Measurements from ENCODE around the gene LRRC7.

- TF ChIP-seq CTCF (conservative IDR thresholded peaks at IDR 0.05 in 1 of 2, IDR thresholded peaks at IDR 0.05 in 1 of 2; ENCODE audit: low read depth in 1 of 2, low read length in 2 of 2) (no peak), EZH2 (IDR thresholded peaks at IDR 0.05; ENCODE audit: low read length, missing control alignments) (no peak)
Measured at GRCh38 chr1:69643266-69643665, 75.5 kb downstream of the LRRC7 start.

All from fibroblast of lung (primary cell).